HepG2 (cell line): Measurements from ENCODE around the gene CNPY1. TPM values are rescaled to one million over a fixed set of nuclear protein-coding genes. Genes with fewer than 3 reads are reported as not detected.

Source experiments
- ATAC-seq: fragments of 200-7000 bp; cut with Tn5 transposase; 3 replicates; pipeline ENCODE4 v1.9.1; 2020; ENCODE audit warnings: mild to moderate bottlenecking, moderate library complexity
- BruUV-seq: library from RNA; stranded (reverse); fragments of 400-500 nt; replicated peaks from 2 replicates; lab custom pipeline; 2021; lab: Mats Ljungman, UMichigan
- CTCF ChIA-PET: fragments of 300-600 bp; formaldehyde crosslinking; extraction: SDS; loops from one replicate; lab custom pipeline; 2021; ENCODE audit warnings: low total read pairs, inconsistent platforms, low intra/inter-chr PET ratio; lab: Yijun Ruan, JAX
- POLR2A ChIA-PET: fragments of 350-600 bp; sonication (Branson Sonifier 250); formaldehyde crosslinking; loops from one replicate; lab custom pipeline; 2020; ENCODE audit warnings: antibody characterized with exemption, inconsistent platforms; lab: Yijun Ruan, JAX
- DNase-seq: peaks from one replicate; pipeline ENCODE4 v3.0.0-alpha.2; 2015; ENCODE audit warnings: low spot score
- FAIRE-seq: peaks from 3 replicates; lab custom pipeline; 2011; peaks lifted over from hg19 to GRCh38; lab: Jason Lieb, UNC
- H2AFZ ChIP-seq: one replicate; pipeline ENCODE4 v1.6.1; 2011; ENCODE audit warnings: low read length, inconsistent platforms
- H3K27ac ChIP-seq: fragments of 300-600 bp; 3 replicates; pipeline ENCODE4 v1.8.0; 2011; ENCODE audit warnings: mixed run types, mild to moderate bottlenecking, mixed read lengths, low read length, inconsistent platforms; ENCODE audit not compliant: insufficient read depth; ENCODE audit errors: extremely low read length
- H3K27me3 ChIP-seq, 2 experiments: fragments of 200-600 bp in 1 of 2; 2 replicates in 1 of 2; 3 replicates in 1 of 2; pipeline versions ENCODE4 v1.6.0 to v1.8.0; 2011; ENCODE audit warnings: low read length in 2 of 2, mild to moderate bottlenecking in 2 of 2, moderate library complexity in 2 of 2, inconsistent platforms in 1 of 2; ENCODE audit not compliant: insufficient read depth in 2 of 2, control insufficient read depth in 1 of 2
- H3K36me3 ChIP-seq, 2 experiments: fragments of 200-600 bp in 1 of 2; replicated peaks in 1 of 2; 2 replicates in 1 of 2; 3 replicates in 1 of 2; pipeline versions ENCODE4 v1.5.1 to v1.8.0; 2011; ENCODE audit warnings: low read length in 2 of 2, inconsistent platforms in 1 of 2; ENCODE audit not compliant: insufficient read depth in 2 of 2, control insufficient read depth in 1 of 2
- H3K4me1 ChIP-seq: 2 replicates; pipeline ENCODE4 v1.5.1; 2012; ENCODE audit warnings: low read length, inconsistent platforms; ENCODE audit not compliant: insufficient read depth
- H3K4me2 ChIP-seq: 2 replicates; pipeline ENCODE4 v1.6.0; 2011; ENCODE audit warnings: low read depth, low read length, inconsistent platforms
- H3K4me3 ChIP-seq, 3 experiments: fragments of 200-600 bp in 1 of 3; sonication (generic), shearing (Covaris generic) in 1 of 3; replicated peaks in 1 of 3; 2 replicates each; pipeline ENCODE4 v1.5.1; 2011 to 2016; ENCODE audit warnings: low read length in 3 of 3, inconsistent platforms in 2 of 3, low read depth in 2 of 3, mild to moderate bottlenecking in 2 of 3, control low read depth in 1 of 3, mixed read lengths in 1 of 3; ENCODE audit not compliant: insufficient read depth in 1 of 3
- H3K79me2 ChIP-seq: one replicate; pipeline ENCODE4 v1.6.1; 2011; ENCODE audit warnings: low read length, inconsistent platforms; ENCODE audit not compliant: insufficient read depth
- H3K9ac ChIP-seq: 2 replicates; pipeline ENCODE4 v1.6.0; 2011; ENCODE audit warnings: mild to moderate bottlenecking, low read depth, low read length, inconsistent platforms; ENCODE audit not compliant: insufficient read depth
- H3K9me3 ChIP-seq: 2 replicates; pipeline ENCODE4 v1.5.1; 2012; ENCODE audit warnings: mild to moderate bottlenecking, low read length
- H4K20me1 ChIP-seq: 2 replicates; pipeline ENCODE4 v1.6.0; 2011; ENCODE audit warnings: inconsistent platforms, mild to moderate bottlenecking, low read length, moderate library complexity; ENCODE audit not compliant: insufficient read depth
- CAMTA2 ChIP-seq: sonication (generic); formaldehyde crosslinking; IDR thresholded peaks from 2 replicates; pipeline ENCODE4 v1.4.0; 2020; ENCODE audit warnings: mild to moderate bottlenecking, missing genetic modification reagents, borderline replicate concordance
- ISL2 ChIP-seq: sonication (generic); formaldehyde crosslinking; IDR thresholded peaks from 2 replicates; pipeline ENCODE4 v1.5.0; 2020; ENCODE audit warnings: missing genetic modification reagents
- NBN ChIP-seq: fragments of 450-650 bp; conservative IDR thresholded peaks from 2 replicates; pipeline ENCODE4 v1.6.1; 2017
- SAFB2 ChIP-seq: sonication (generic); formaldehyde crosslinking; IDR thresholded peaks from 2 replicates; pipeline ENCODE4 v1.5.1; 2020; ENCODE audit warnings: missing genetic modification reagents, low read depth, mild to moderate bottlenecking, borderline replicate concordance
- XRCC5 ChIP-seq: fragments of 200-400 bp; formaldehyde crosslinking; optimal IDR thresholded peaks from 2 replicates; pipeline ENCODE3; 2017; ENCODE audit warnings: mild to moderate bottlenecking, low read length
- ZBTB2 ChIP-seq: sonication (generic); formaldehyde crosslinking; IDR thresholded peaks from 2 replicates; pipeline ENCODE4 v1.8.0; 2022; ENCODE audit warnings: low read depth, missing genetic modification reagents
- ZNF143 ChIP-seq: sonication (generic); formaldehyde crosslinking; IDR thresholded peaks from 2 replicates; pipeline ENCODE4 v1.4.0; 2020; ENCODE audit warnings: missing genetic modification reagents
- ZNF44 ChIP-seq: sonication (generic); formaldehyde crosslinking; IDR thresholded peaks from 2 replicates; pipeline ENCODE4 v1.5.1; 2020; ENCODE audit warnings: mild to moderate bottlenecking, missing genetic modification reagents
- ZNF446 ChIP-seq: sonication (generic); formaldehyde crosslinking; IDR thresholded peaks from 2 replicates; pipeline ENCODE4 v1.5.0; 2020; ENCODE audit warnings: mild to moderate bottlenecking, missing genetic modification reagents
- ZNF468 ChIP-seq: sonication (generic); formaldehyde crosslinking; IDR thresholded peaks from 2 replicates; pipeline ENCODE4 v1.8.0; 2022; ENCODE audit warnings: mild to moderate bottlenecking, moderate library complexity, missing genetic modification reagents
- ZNF598 ChIP-seq: sonication (generic); formaldehyde crosslinking; IDR thresholded peaks from 2 replicates; pipeline ENCODE4 v1.5.1; 2020; ENCODE audit warnings: mild to moderate bottlenecking, missing genetic modification reagents, borderline replicate concordance
- WGBS: methylation state at CpG from one replicate; pipeline ENCODE4 v1.1.6; 2017; ENCODE audit warnings: low lambda C conversion rate; 5-methylcytosine and 5-hydroxymethylcytosine counted together
- in situ Hi-C: cut with HindIII; loops from 2 replicates; pipeline ENCODE4 v1.10.0; 2017; ENCODE audit warnings: low pct_unique_long_range_greater_than_20kb; ENCODE audit not compliant: extremely low pct_ligation_motif_present
- intact Hi-C: fragments of 100-400 bp; cut with micrococcal nuclease; formaldehyde crosslinking; loops from one replicate; pipeline ENCODE4 v1.10.0; 2022; ENCODE audit not compliant: unreplicated experiment
- polyA plus RNA-seq, 8 experiments: library from polyadenylated mRNA; depleted of rRNA in 3 of 8; stranded (reverse) in 7 of 8; unstranded in 1 of 8; fragments of >200 nt; fragmentation: Illumina TruSeq in 4 of 8; extraction: Trizol in 4 of 8; gene quantifications; 2 replicates each; pipeline versions ENCODE4 v1.2.1 to v1.2.3, GENCODE V29; 2011 to 2016; ENCODE audit warnings: low read depth in 4 of 8, missing spikeins in 1 of 8, mixed read lengths in 1 of 8; ENCODE audit not compliant: insufficient read depth in 1 of 8
- total RNA-seq, 5 experiments: library from RNA; depleted of rRNA; stranded (reverse); fragments of >200 nt; fragmentation: Illumina TruSeq; extraction: Trizol; gene quantifications; 2 replicates each; pipeline ENCODE4 v1.2.3, GENCODE V29; 2016; ENCODE audit warnings: low read depth in 1 of 5
- TF ChIP-seq, protein P1 (sequence below): sonication (generic); formaldehyde crosslinking; IDR thresholded peaks from 2 replicates; pipeline ENCODE4 v1.8.0; 2022; ENCODE audit warnings: mild to moderate bottlenecking, missing genetic modification reagents, moderate library complexity
- TF ChIP-seq, protein P2 (sequence below): sonication (generic); formaldehyde crosslinking; IDR thresholded peaks from 2 replicates; pipeline ENCODE4 v1.5.0; 2020; ENCODE audit warnings: missing genetic modification reagents

CNPY1 gene
- total and polyA plus RNA-seq, 2 of the 13 experiments (the other 11 are each of a cell fraction or from before 2014, with no cell fraction given), result not detected

GRCh38 chr7:155509359-155509724, 37.0 kb downstream of the CNPY1 start:
- in situ Hi-C loops (no loop called here), intact Hi-C loops (no loop called here)
- Histone ChIP-seq H3K36me3 (no peaks in the 10 kb centered on the region), H3K27me3 (peaks cover 3 to 80% of the 10 kb centered on the region in 2 experiments; a peak in 4 of 5 replicates), H3K9ac (no peak overlapping the region), H3K9me3 (no peaks in the 10 kb centered on the region), H4K20me1 (no peaks in the 10 kb centered on the region; the same call in 1 of the 2 replicates), H3K27ac (no peak overlapping the region), H3K4me3 (peak overlapping the region in 1 of 3 experiments; percentile 42; a peak in 1 of 6 replicates), H2AFZ (no peak overlapping the region), H3K4me2 (peak overlapping the region; percentile 48; the same call in 1 of the 2 replicates), H3K79me2 (no peaks in the 10 kb centered on the region), H3K4me1 (0 out of 2 replicates have a peak, but pooled peaks cover 11% of the 10 kb centered on the region)
- no peak for DNase-seq
- TF ChIP-seq SAFB2 (CRISPR knock-in tag) (no peak), ZBTB2 (CRISPR knock-in tag) (no peak)
- CTCF ChIA-PET, result no interaction called here
- POLR2A ChIA-PET, result no interaction called here
- no TSS peak for BruUV-seq
- WGBS, result 47% methylated on average over 14 of the region's 16 CpGs
- no peak for FAIRE-seq
- no peak for ATAC-seq

DNA sequence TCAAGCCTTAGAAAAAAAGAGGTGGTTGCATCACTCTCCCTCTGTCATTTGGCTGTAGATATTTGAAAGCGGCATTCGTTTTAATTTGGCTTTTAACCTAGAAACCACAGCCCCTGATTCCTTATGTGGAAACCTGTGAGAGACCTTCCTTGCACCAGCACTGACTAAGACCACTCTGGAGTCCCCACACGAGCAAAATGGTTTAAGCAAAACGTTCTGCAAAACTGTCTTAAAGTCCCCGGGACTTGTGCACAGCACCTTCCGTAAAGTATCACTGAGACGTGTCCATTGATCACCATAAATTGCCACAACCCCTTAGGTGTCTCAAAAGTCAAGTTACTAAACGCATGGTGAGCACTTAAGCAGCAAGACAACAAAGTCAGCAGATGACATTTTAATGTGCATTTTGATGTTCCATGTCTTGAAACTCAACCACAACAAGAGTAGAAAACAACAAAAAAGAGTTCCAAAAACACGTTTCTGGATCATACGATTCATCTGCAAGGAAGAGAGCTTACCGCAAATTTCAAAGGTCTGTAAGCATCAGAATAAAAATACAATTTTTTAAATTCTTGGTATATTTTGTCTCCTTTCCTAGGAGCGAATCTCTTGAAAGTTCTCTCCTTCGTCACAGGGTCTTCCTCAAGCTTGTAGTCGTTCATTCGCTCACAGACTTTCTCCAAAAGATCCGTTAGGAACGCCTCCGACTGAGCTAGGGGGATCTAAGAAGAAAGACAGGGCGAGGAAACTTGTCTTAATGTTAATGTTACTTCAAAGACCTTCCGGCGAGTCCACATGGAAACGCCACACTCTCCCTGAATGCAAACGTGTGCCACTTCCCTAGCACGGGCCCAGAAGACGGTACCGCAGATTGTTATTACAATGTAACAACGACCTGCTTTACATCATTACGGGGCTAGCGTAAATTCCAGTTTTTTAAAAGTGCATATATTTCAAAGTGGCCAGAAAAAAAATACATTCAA, 37.7 kb downstream of the CNPY1 start:
- FAIRE-seq (no peak), DNase-seq (no peak), ATAC-seq (no peak)
- no TSS peak for BruUV-seq
- CTCF ChIA-PET, result no interaction called here
- no peaks in the 10 kb centered on the region for H3K79me2 ChIP-seq
- in situ Hi-C loops, result no loop called here
- H3K9ac ChIP-seq, result no peak overlapping the region
- TF ChIP-seq ZNF468 (CRISPR knock-in tag), result no peak
- no peak for TF ChIP-seq ISL2 (CRISPR knock-in tag)
- TF ChIP-seq, protein P1, sequence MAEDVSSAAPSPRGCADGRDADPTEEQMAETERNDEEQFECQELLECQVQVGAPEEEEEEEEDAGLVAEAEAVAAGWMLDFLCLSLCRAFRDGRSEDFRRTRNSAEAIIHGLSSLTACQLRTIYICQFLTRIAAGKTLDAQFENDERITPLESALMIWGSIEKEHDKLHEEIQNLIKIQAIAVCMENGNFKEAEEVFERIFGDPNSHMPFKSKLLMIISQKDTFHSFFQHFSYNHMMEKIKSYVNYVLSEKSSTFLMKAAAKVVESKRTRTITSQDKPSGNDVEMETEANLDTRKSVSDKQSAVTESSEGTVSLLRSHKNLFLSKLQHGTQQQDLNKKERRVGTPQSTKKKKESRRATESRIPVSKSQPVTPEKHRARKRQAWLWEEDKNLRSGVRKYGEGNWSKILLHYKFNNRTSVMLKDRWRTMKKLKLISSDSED (CRISPR knock-in tag), result no peak
- no peak for TF ChIP-seq ZNF44 (CRISPR knock-in tag)
- TF ChIP-seq ZNF598 (CRISPR knock-in tag), result no peak
- TF ChIP-seq ZNF446 (CRISPR knock-in tag), result no peak
- TF ChIP-seq CAMTA2 (CRISPR knock-in tag), result no peak
- TF ChIP-seq ZNF143 (CRISPR knock-in tag), result no peak
- no peak for TF ChIP-seq XRCC5
- TF ChIP-seq NBN, result no peak
- TF ChIP-seq, protein P2, sequence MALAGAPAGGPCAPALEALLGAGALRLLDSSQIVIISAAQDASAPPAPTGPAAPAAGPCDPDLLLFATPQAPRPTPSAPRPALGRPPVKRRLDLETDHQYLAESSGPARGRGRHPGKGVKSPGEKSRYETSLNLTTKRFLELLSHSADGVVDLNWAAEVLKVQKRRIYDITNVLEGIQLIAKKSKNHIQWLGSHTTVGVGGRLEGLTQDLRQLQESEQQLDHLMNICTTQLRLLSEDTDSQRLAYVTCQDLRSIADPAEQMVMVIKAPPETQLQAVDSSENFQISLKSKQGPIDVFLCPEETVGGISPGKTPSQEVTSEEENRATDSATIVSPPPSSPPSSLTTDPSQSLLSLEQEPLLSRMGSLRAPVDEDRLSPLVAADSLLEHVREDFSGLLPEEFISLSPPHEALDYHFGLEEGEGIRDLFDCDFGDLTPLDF (CRISPR knock-in tag), result no peak
- no peak overlapping the region for H3K27ac ChIP-seq
- 41% methylated on average over 29 of the region's 29 CpGs for WGBS
- no peak overlapping the region for H3K4me3 ChIP-seq
- POLR2A ChIA-PET, result no interaction called here
- H3K9me3 ChIP-seq, result no peaks in the 10 kb centered on the region
- H3K4me2 ChIP-seq, result no peak overlapping the region
- H3K4me1 ChIP-seq, result 0 out of 2 replicates have a peak, but pooled peaks cover 11% of the 10 kb centered on the region
- no peaks in the 10 kb centered on the region for H3K36me3 ChIP-seq
- H4K20me1 ChIP-seq, result no peaks in the 10 kb centered on the region; the same call in 1 of the 2 replicates
- H2AFZ ChIP-seq, result no peak overlapping the region
- intact Hi-C loops, result no loop called here
- peaks cover 3 to 73% of the 10 kb centered on the region in 2 experiments; a peak in 4 of 5 replicates for H3K27me3 ChIP-seq
